Eye (tissue), 1 donor: ENCODE results near the gene FADS3.

Experiments
- DNase-seq: peaks from one replicate; pipeline ENCODE4 v3.0.0-alpha.2; 2015

The FADS3 gene

DNA sequence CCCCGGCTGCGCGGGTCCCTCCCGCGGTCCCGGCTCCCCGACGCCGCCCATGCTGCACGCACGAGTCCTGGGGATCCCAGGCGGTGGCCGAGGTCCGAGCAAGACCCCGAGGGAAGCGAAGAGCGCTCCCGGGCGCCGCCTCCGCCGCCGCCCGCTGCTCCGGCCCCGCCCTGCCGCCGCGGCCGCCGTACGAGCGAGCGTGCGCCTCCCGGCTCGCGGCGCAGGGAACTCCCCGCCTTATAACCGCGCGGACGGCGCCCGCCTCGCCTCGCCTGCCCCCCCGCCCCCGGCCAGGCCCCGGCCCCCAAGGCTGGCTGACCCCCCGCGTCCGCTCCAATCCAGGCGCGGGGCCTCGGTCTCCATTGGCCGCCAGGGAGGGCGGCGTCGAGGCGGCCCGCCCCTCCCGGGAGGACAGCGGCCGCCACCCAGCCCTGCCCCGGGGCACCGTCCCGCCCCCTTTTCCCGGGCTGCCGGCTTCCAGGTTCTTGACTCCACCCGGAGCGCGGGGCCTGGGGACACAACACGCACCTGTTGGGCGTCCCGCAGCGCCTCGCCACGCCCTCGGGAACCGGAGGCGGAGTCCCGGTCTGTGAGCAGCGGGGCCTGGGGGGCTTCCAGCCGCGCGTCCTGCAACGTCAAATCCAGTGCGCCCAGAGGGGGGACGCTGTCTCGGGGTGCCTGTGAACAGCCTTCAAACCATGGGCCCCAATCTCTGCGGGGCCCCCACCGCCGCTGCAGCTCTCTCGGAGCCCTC, at the start of gene FADS3:
Gene FADS3 (minus strand): TSS at position 215 of the 754 bp plus-strand sequence. CDS start 164 bp downstream, at position 51.
- peak; percentile 81 for DNase-seq

DNA sequence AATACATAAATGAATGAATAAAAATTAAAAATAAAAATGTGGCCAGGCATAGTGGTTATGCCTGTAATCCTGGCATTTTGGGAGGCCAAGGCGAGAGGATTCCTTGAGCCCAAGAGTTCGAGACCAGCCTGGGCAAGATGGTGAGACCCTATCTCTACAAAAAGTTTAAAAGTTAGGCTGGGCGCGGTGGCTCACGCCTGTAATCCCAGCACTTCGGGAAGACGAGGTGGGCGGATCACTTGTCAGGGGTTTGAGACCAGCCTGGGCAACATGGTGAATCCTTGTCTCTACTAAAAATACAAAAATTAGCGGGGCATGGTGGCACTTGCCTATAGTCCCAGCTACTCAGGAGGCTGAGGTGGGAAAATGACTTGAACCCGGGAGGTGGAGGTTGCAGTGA, 49.1 kb upstream of the FADS3 start:
- DNase-seq, result no peak

DNA sequence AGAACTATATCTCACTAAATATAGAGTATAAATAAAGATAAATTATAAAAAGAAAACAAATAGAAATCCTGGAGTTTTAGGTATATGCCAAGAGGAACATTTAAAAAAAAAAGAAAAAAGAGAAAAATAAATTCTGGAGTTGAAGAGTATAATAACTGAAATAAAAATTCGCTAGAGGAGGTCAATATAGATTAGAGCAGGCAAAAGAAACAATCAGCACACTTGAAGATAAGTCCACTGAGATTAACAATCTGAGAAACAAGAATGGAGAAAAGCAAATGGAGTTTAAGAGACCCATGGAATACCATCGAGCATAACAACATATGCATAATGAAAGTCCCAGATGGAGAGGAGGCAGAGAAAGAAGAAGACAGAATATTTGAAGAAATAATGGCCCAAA, 44.5 kb upstream of the FADS3 start:
- DNase-seq, result no peak

GRCh38 chr11:61930933-61931332, 39.6 kb upstream of the FADS3 start:
- no peak for DNase-seq

DNA sequence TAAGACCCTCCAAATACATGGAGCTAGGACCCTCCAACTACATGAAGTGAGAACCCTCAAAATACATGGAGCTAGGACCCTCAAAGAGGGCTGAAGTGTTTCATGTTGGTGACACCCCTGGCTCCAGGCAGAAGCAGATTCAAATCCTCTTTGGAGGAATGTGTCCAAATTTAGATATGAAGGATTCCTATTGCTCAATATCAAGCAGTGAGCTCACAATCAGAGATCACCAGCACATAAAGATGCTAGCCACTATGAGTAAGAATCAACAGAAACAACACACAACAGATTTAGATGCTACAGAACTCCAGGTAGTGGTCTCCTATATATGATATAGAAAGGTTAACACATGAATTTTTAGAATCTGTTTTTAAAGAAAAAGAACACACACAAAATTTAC, 37.3 kb upstream of the FADS3 start:
- DNase-seq, result no peak

- DNase-seq, result no peak
Measured at GRCh38 chr11:61927501-61927900, 36.2 kb upstream of the FADS3 start.

GRCh38 chr11:61926235-61926634, 34.9 kb upstream of the FADS3 start:
- no peak for DNase-seq

GRCh38 chr11:61925736-61926135, 34.4 kb upstream of the FADS3 start:
- no peak for DNase-seq

DNA sequence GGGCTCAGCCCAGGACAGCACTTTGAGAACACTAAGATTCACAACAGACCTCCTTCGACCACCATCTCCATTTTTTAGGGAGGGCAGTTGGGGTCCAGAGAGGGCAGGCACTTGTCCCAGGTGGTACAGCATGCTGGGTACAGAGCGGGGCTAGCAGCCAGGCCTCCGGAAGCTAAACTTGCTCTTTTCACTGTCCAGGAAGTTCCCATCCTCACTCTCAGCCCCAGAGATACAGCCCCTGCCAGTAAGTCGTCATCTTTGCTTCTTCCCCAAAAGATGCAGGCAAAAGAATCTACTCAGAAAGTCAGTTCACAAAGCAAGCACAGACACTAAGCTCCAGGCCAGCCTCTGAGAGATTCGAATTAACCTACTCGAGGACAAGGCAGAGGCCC, 32.7 kb upstream of the FADS3 start:
- DNase-seq, result no peak

GRCh38 chr11:61923166-61924063, 32.1 kb upstream of the FADS3 start:
- DNase-seq, result peak; percentile 80

DNA sequence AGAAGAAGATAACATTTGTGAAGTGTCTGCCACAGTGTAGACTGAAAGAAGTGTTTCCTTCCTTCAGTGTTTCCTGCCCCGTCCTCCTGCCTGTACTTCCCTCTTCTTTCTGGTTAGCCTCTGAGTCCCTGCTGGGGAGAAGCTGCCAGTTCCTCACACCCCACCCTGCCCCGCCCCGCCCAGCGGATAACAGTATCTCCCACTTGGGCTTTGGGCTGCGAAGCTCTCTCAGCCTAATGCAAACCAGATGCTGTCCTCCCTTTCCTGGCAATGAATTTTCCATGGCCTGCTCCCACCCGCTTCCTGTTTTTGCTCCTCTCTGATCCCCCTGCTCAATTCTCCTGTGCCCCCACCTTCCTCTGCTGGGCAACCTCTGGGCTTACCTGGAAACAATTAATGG, 31.2 kb upstream of the FADS3 start:
- DNase-seq, result peak; percentile 86

- DNase-seq, result no peak
Measured at GRCh38 chr11:61921446-61921845, 30.1 kb upstream of the FADS3 start.

DNA sequence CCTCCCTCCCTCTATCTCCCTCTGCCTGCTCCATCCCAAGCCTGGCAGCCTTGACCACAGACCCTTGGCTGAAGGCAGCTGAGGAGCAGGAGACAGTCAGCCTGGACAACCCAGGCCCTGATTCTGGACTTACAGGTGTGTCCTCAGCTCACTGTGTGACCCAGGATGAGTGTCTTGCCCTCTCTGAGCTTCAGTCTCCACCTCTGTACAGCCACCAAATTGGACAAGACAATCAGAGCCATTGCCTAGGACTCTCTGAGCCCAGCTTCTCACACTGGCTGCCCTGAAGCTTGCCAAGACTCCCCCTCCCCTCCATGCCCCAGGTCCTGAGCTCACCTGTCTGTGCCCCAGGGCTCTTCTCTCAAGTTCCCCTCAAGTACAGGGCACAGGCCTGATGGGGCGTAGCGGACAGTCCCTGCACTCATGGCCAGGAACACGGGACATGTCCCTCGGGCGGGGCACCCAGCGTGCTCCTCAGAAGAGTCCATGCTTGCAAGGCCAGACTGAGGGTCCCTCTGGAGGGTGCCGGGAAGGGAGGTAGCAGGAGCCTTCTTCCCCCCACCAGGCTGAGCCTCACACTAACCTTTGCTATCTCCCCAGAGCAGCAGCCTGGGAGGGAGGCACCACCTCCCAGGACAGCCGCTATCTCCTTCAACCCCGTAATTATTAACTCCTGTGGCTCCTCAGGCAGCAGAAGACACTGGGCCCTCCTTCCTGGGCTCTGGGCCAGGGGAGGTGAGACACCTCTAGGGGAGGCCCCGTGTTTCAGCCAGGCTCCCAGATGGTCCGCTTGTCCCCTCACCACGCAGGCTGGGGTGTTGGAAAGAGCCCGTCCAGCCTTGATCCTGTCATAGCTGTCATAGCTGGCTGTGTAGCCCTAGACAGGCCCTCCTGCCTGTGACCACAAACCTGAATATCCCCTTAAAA, 28.6 kb upstream of the FADS3 start:
- no peak for DNase-seq

- no peak for DNase-seq
Measured at GRCh38 chr11:61918938-61919704, 27.8 kb upstream of the FADS3 start.

- no peak for DNase-seq
Measured at GRCh38 chr11:61918251-61918937, 27.0 kb upstream of the FADS3 start.

DNA sequence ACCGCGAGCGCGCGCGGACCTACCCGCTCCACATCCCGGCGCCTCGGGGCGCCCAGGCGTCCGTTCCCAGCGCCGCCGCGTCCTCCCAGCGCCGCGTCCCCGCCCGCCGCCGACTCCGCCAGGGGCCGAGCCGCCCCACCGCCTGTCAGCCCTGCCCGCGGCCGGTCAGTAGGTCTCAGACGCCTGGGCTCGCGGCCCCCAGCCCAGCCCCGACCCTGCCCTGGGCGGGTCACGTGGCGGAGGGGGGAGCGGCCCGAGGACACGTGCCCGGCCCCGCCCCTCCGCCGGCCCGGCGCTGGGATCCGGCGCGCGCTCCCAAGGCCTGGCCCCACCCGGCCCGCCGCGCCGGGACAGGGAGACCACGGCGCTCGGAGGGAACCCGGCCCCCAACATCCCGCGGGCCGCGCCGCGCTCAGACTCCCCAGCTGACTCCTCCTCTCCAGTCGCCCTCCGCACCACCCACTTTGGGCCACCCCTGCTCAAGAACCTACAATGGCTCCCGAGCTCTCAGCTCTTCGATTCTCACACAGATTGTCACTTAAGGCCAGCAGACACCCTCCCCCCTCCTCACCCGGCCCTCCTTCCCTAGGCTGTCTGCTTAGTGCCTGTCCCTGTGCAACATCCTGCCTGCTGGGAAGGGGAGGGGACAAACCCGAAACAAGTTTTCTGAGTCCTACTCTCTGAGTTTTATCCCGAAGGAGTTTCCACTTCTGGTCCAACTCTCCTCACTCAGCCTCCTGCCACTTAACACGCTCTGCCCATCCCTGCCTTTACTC, 26.2 kb upstream of the FADS3 start, which contains the start of gene RAB3IL1:
Gene RAB3IL1 (minus strand): TSS at position 233 of the 776 bp plus-strand sequence. CDS start 199 bp downstream, at position 34.
- DNase-seq, result peak; percentile 74

DNA sequence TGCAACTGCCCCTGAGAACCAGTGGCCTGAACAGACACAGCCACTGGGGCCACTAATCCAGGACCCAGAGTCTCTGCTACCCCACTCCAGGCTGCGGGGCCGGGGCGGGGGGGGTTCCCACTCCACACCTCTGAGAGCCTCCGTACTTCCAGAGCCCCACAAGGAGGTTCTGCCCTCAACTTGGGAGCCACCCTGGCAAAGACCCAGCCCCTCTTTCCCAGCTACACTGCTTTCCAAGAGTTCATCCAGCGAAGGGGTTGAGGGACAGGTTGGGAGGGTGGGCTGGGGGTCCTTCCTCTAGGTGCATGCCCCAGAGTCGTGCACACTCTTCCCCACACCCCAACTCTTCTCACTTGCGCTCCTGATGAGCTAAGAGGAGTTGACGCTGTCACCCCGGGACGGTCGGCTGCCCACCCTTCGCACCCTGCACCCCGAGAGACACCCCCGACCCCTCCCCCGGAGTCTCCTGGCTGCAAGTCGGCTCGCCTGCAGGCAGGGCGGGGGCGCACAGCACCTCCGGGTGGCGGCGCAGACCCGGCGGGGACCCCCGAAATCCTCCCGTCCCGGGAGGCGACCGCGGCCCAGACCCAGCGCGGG, 25.5 kb upstream of the FADS3 start:
- DNase-seq, result no peak

- no peak for DNase-seq
Measured at GRCh38 chr11:61914471-61915171, 23.3 kb upstream of the FADS3 start.

GRCh38 chr11:61913699-61914395, 22.5 kb upstream of the FADS3 start:
- DNase-seq, result no peak
